ENCODE data around the gene TBC1D14. TPM values are rescaled to one million over a fixed set of nuclear protein-coding genes. Genes with fewer than 3 reads are reported as not detected.

TBC1D14 gene
- total and polyA plus RNA-seq, 10 of the 15 experiments (the other 5 are each of a cell fraction or from before 2014, with no cell fraction given), result 0.87 to 39.3 (median 30.1) TPM

- TF ChIP-seq, protein P1, sequence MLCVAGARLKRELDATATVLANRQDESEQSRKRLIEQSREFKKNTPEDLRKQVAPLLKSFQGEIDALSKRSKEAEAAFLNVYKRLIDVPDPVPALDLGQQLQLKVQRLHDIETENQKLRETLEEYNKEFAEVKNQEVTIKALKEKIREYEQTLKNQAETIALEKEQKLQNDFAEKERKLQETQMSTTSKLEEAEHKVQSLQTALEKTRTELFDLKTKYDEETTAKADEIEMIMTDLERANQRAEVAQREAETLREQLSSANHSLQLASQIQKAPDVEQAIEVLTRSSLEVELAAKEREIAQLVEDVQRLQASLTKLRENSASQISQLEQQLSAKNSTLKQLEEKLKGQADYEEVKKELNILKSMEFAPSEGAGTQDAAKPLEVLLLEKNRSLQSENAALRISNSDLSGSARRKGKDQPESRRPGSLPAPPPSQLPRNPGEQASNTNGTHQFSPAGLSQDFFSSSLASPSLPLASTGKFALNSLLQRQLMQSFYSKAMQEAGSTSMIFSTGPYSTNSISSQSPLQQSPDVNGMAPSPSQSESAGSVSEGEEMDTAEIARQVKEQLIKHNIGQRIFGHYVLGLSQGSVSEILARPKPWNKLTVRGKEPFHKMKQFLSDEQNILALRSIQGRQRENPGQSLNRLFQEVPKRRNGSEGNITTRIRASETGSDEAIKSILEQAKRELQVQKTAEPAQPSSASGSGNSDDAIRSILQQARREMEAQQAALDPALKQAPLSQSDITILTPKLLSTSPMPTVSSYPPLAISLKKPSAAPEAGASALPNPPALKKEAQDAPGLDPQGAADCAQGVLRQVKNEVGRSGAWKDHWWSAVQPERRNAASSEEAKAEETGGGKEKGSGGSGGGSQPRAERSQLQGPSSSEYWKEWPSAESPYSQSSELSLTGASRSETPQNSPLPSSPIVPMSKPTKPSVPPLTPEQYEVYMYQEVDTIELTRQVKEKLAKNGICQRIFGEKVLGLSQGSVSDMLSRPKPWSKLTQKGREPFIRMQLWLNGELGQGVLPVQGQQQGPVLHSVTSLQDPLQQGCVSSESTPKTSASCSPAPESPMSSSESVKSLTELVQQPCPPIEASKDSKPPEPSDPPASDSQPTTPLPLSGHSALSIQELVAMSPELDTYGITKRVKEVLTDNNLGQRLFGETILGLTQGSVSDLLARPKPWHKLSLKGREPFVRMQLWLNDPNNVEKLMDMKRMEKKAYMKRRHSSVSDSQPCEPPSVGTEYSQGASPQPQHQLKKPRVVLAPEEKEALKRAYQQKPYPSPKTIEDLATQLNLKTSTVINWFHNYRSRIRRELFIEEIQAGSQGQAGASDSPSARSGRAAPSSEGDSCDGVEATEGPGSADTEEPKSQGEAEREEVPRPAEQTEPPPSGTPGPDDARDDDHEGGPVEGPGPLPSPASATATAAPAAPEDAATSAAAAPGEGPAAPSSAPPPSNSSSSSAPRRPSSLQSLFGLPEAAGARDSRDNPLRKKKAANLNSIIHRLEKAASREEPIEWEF (IDR thresholded peaks at IDR 0.05; ENCODE audit: insufficient replicate concordance, low read depth, low read length), result no peak
- TF ChIP-seq SMC3 (IDR thresholded peaks at IDR 0.05; ENCODE audit: borderline replicate concordance, low read length) (no peak), POLR2A (IDR thresholded peaks at IDR 0.05; ENCODE audit: low read depth, low read length) (peak; percentile 99), ATF7 (IDR thresholded peaks at IDR 0.05; ENCODE audit: low read depth) (peak; percentile 36; the same call in 1 of the 2 replicates), NR2F1 (conservative IDR thresholded peaks at IDR 0.05) (peak; percentile 75; the same call in 1 of the 2 replicates), HDGF (IDR thresholded peaks at IDR 0.05) (peak; percentile 98), ETV6 (conservative IDR thresholded peaks at IDR 0.05 in 1 of 2, IDR thresholded peaks at IDR 0.05 in 1 of 2; ENCODE audit: borderline replicate concordance in 1 of 2, low read depth in 1 of 2) (no peak), ELK1 (IDR thresholded peaks at IDR 0.05; ENCODE audit: low read depth, low read length) (no peak), YBX1 (IDR thresholded peaks at IDR 0.05) (no peak), SMAD5 (IDR thresholded peaks at IDR 0.05; ENCODE audit: low read depth) (peak; percentile 80; the same call in 1 of the 2 replicates), HDAC2 (IDR thresholded peaks at IDR 0.05) (0 out of 2 replicates have a peak, but pooled peaks have one; percentile 79), LARP7 (IDR thresholded peaks at IDR 0.05) (peak; percentile 96), USF1 (IDR thresholded peaks at IDR 0.05; ENCODE audit: borderline replicate concordance, extremely low read length, insufficient read depth, low read depth, low read length) (peak; percentile 38), MTA3 (IDR thresholded peaks at IDR 0.05; ENCODE audit: borderline replicate concordance, low read length) (no peak), POU2F2 (IDR thresholded peaks at IDR 0.05; ENCODE audit: borderline replicate concordance, low read depth, low read length) (no peak; the same call in 2 of the 3 replicates), BRCA1 (IDR thresholded peaks at IDR 0.05; ENCODE audit: low read depth, low read length) (no peak), TAF1 (IDR thresholded peaks at IDR 0.05; ENCODE audit: borderline replicate concordance, low read depth, low read length) (peak; percentile 75), SIN3A (IDR thresholded peaks at IDR 0.05; ENCODE audit: low read depth, low read length) (peak; percentile 62; the same call in 1 of the 2 replicates), RAD51 (IDR thresholded peaks at IDR 0.05) (no peak)
- TF ChIP-seq, protein P2, sequence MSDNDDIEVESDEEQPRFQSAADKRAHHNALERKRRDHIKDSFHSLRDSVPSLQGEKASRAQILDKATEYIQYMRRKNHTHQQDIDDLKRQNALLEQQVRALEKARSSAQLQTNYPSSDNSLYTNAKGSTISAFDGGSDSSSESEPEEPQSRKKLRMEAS (IDR thresholded peaks at IDR 0.05; ENCODE audit: low read depth, low read length), result peak; percentile 13; the same call in 1 of the 2 replicates
Observed at GRCh38 chr4:7067452-7068278, 158.0 kb downstream of the TBC1D14 start, which contains the start of gene GRPEL1 (continued).
